GM23338 (cell line): Measurements from ENCODE around the gene TPD52L2. TPM values are rescaled to one million over a fixed set of nuclear protein-coding genes. Genes with fewer than 3 reads are reported as not detected.
A peak's percentile ranks its signal among the peaks of the same experiment; 100 is the strongest.

ENCODE experiments used
- ATAC-seq: fragments of 200-7000 bp; cut with Tn5 transposase; 3 replicates; pipeline ENCODE4 v1.9.1; 2020
- DNase-seq: peaks from one replicate; pipeline ENCODE4 v3.0.0-alpha.2; 2015; ENCODE audit warnings: low spot score
- H2AFZ ChIP-seq: fragments of 200-600 bp; sonication (generic); 2 replicates; pipeline ENCODE4 v1.8.0; 2016; ENCODE audit warnings: antibody characterized with exemption, mild to moderate bottlenecking, moderate library complexity
- H3F3A ChIP-seq: fragments of 200-600 bp; sonication (generic); replicated peaks from 2 replicates; pipeline ENCODE4 v1.8.0; 2017; ENCODE audit warnings: antibody characterized with exemption, mixed run types, low read depth
- H3K27ac ChIP-seq: fragments of 200-600 bp; sonication (generic); 2 replicates; pipeline ENCODE4 v1.6.1; 2016; ENCODE audit warnings: low read depth
- H3K27me3 ChIP-seq: fragments of 200-600 bp; sonication (generic); 2 replicates; pipeline ENCODE4 v1.8.0; 2016; ENCODE audit warnings: mild to moderate bottlenecking, mixed run types, moderate library complexity; ENCODE audit not compliant: insufficient read depth
- H3K36me3 ChIP-seq: fragments of 200-600 bp; sonication (generic); 2 replicates; pipeline ENCODE4 v1.8.0; 2016; ENCODE audit warnings: mild to moderate bottlenecking; ENCODE audit not compliant: insufficient read depth
- H3K4me1 ChIP-seq: fragments of 200-600 bp; sonication (generic); 2 replicates; pipeline ENCODE4 v1.8.0; 2016; ENCODE audit warnings: mild to moderate bottlenecking, moderate library complexity; ENCODE audit not compliant: insufficient read depth
- H3K4me2 ChIP-seq: fragments of 200-600 bp; sonication (generic); 2 replicates; pipeline ENCODE4 v1.7.1; 2017; ENCODE audit warnings: mixed run types
- H3K4me3 ChIP-seq: fragments of 200-600 bp; sonication (generic); 2 replicates; pipeline ENCODE4 v1.6.1; 2016; ENCODE audit warnings: mixed run types
- H3K79me2 ChIP-seq: fragments of 200-600 bp; sonication (generic); replicated peaks from 2 replicates; pipeline ENCODE4 v1.8.0; 2017; ENCODE audit warnings: mild to moderate bottlenecking; ENCODE audit not compliant: insufficient read depth
- H3K9me2 ChIP-seq: fragments of 200-600 bp; sonication (generic); 2 replicates; pipeline ENCODE4 v1.8.0; 2017; ENCODE audit not compliant: insufficient read depth
- H4K20me1 ChIP-seq: fragments of 200-600 bp; sonication (generic); replicated peaks from 2 replicates; pipeline ENCODE4 v1.8.0; 2017; ENCODE audit warnings: mild to moderate bottlenecking; ENCODE audit not compliant: insufficient read depth
- H3K27ac Mint-ChIP-seq: 2 replicates; pipeline ENCODE4 v1.8.0; 2020; ENCODE audit warnings: inconsistent platforms, mild to moderate bottlenecking, moderate library complexity, mixed read lengths
- H3K27me3 Mint-ChIP-seq: 3 replicates; pipeline ENCODE4 v1.8.0; 2022; ENCODE audit warnings: low read depth, mild to moderate bottlenecking, moderate library complexity, mixed read lengths, inconsistent platforms; ENCODE audit not compliant: insufficient read depth, poor library complexity
- H3K36me3 Mint-ChIP-seq: 3 replicates; pipeline ENCODE4 v1.8.0; 2021; ENCODE audit warnings: low read depth, mild to moderate bottlenecking, inconsistent platforms, moderate library complexity, mixed read lengths
- H3K4me1 Mint-ChIP-seq: 3 replicates; pipeline ENCODE4 v1.8.0; 2020; ENCODE audit warnings: mild to moderate bottlenecking, inconsistent platforms, mixed read lengths
- H3K4me3 Mint-ChIP-seq: 3 replicates; pipeline ENCODE4 v1.8.0; 2021; ENCODE audit warnings: moderate library complexity, mild to moderate bottlenecking, inconsistent platforms, mixed read lengths
- H3K9me3 Mint-ChIP-seq: 3 replicates; pipeline ENCODE4 v1.8.0; 2020; ENCODE audit warnings: moderate library complexity, mild to moderate bottlenecking, inconsistent platforms, mixed read lengths
- CREB1 ChIP-seq: fragments of 250-450 bp; sonication (Bioruptor Pico); IDR thresholded peaks from 2 replicates; pipeline ENCODE4 v1.5.0; 2020; ENCODE audit warnings: low read depth, mild to moderate bottlenecking, moderate library complexity
- ETS1 ChIP-seq: IDR thresholded peaks from 2 replicates; pipeline ENCODE4 v1.6.1; 2016; ENCODE audit warnings: antibody characterized with exemption
- JUNB ChIP-seq: IDR thresholded peaks from one replicate; pipeline ENCODE4 v1.6.1; 2016; ENCODE audit warnings: antibody characterized with exemption; ENCODE audit not compliant: unreplicated experiment
- NANOG ChIP-seq: IDR thresholded peaks from 2 replicates; pipeline ENCODE4 v1.6.1; 2016; ENCODE audit warnings: antibody characterized with exemption, borderline replicate concordance
- POLR2AphosphoS5 ChIP-seq: IDR thresholded peaks from 2 replicates; pipeline ENCODE4 v1.6.1; 2016; ENCODE audit warnings: antibody characterized with exemption, low read depth
- STAT1 ChIP-seq: IDR thresholded peaks from one replicate; pipeline ENCODE4 v1.6.1; 2016; ENCODE audit warnings: antibody characterized with exemption; ENCODE audit not compliant: unreplicated experiment
- ZNF331 ChIP-seq: fragments of 250-450 bp; sonication (Bioruptor Pico); IDR thresholded peaks from 2 replicates; pipeline ENCODE4 v1.5.0; 2020; ENCODE audit warnings: low read depth, mild to moderate bottlenecking, moderate library complexity
- polyA plus RNA-seq: library from polyadenylated mRNA; unstranded; fragments of >200 nt; fragmentation: Nextera tagmentation; extraction: Ambion mirVana; gene quantifications from 2 replicates; pipeline ENCODE4 v1.2.1, GENCODE V29; 2016
- total RNA-seq: library from RNA; depleted of rRNA; stranded (reverse); fragments of >200 nt; shearing (Covaris generic); gene quantifications from 2 replicates; pipeline ENCODE4 v1.2.3, GENCODE V29; 2014

Gene TPD52L2
- total and polyA plus RNA-seq, 2 experiments from 2014 or later, result 40.2 to 103 TPM

GRCh38 chr20:63896264-63897105 lies 31.4 kb downstream of the TPD52L2 start:
- Histone ChIP-seq H3K27ac (0 out of 2 replicates have a peak overlapping the region, but pooled peaks have one; percentile 32), H4K20me1 (peaks cover 19% of the 10 kb centered on the region)

DNA sequence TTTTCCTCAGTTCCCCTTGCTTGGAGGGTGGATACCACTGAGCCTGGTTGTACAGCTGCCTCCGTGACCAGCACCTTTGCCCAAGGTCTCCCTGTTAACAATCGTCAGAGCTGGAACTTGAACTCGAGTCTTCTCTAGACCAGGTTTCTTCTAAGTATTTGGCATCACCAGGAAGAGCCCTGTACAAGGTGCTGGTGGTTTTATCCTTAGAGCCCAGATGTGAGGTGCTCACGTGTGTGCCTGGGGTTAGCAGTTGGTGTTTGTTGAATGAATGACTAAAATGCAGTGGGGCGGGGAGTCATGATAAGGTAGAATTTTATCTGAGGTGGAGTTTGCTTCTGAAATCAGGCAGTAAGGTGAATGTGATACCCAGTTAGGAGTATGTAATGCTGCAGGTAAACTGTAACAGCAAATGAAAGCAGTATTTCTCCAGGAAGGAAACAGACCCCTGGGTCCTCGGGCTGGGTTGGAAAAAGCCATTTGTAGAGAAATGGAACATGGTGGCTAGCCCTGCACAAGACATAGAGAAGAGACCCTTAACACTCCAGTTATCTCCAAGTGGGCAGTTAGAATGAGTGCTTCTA lies 33.0 kb downstream of the TPD52L2 start:
- H3K27ac ChIP-seq, result no peak overlapping the region
- peaks cover 68% of the 10 kb centered on the region for H3K79me2 ChIP-seq
- no peak overlapping the region for H2AFZ ChIP-seq
- no peak for ATAC-seq
- H3K36me3 ChIP-seq, result no peaks in the 10 kb centered on the region; the same call in 1 of the 2 replicates
- H3K9me2 ChIP-seq, result no peaks in the 10 kb centered on the region
- H3K27me3 ChIP-seq, result no peaks in the 10 kb centered on the region
- H3K4me1 Mint-ChIP-seq, result peaks cover 16% of the 10 kb centered on the region
- no peaks in the 10 kb centered on the region for H3K9me3 Mint-ChIP-seq
- H3K27me3 Mint-ChIP-seq, result peaks cover 14% of the 10 kb centered on the region
- H3F3A ChIP-seq, result peaks cover 19% of the 10 kb centered on the region
- no peak for TF ChIP-seq CREB1 (CRISPR knock-in tag)
- TF ChIP-seq NANOG, result no peak
- TF ChIP-seq STAT1, result no peak
- no peak for TF ChIP-seq POLR2AphosphoS5
- TF ChIP-seq ZNF331, result no peak
- peaks cover 19% of the 10 kb centered on the region for H4K20me1 ChIP-seq
- H3K4me3 ChIP-seq, result no peak overlapping the region
- no peaks in the 10 kb centered on the region for H3K36me3 Mint-ChIP-seq
- H3K4me1 ChIP-seq, result peaks cover 8% of the 10 kb centered on the region; the same call in 1 of the 2 replicates
- no peak for DNase-seq
- no peak overlapping the region for H3K4me3 Mint-ChIP-seq
- H3K27ac Mint-ChIP-seq, result peak overlapping the region; percentile 20; the same call in 1 of the 2 replicates
- no peak overlapping the region for H3K4me2 ChIP-seq

More at GRCh38 chr20:63896264-63897105, 31.4 kb downstream of the TPD52L2 start:
- TF ChIP-seq JUNB, result no peak
- TF ChIP-seq POLR2AphosphoS5, result no peak
- TF ChIP-seq ZNF331, result no peak
- Histone ChIP-seq H3K4me2 (peak overlapping the region; percentile 81), H3K79me2 (peaks cover 55% of the 10 kb centered on the region), H3K4me3 (peak overlapping the region; percentile 66), H3K4me1 (peaks cover 8% of the 10 kb centered on the region; the same call in 1 of the 2 replicates), H3K27me3 (no peaks in the 10 kb centered on the region), H3K36me3 (no peaks in the 10 kb centered on the region; the same call in 1 of the 2 replicates), H3K9me2 (no peaks in the 10 kb centered on the region), H2AFZ (no peak overlapping the region), H3F3A (peaks cover 18% of the 10 kb centered on the region)
- ATAC-seq, result peak; percentile 23
- Mint-ChIP-seq H3K36me3 (0 out of 3 replicates have a peak, but pooled peaks cover 2% of the 10 kb centered on the region), H3K27ac (no peak overlapping the region), H3K9me3 (no peaks in the 10 kb centered on the region), H3K27me3 (peaks cover 14% of the 10 kb centered on the region), H3K4me3 (peak overlapping the region; percentile 86), H3K4me1 (peaks cover 16% of the 10 kb centered on the region)
- DNase-seq, result peak; percentile 26

GRCh38 chr20:63898882-63899558 lies 34.0 kb downstream of the TPD52L2 start:
- DNase-seq (no peak), ATAC-seq (no peak)
- peaks cover 13% of the 10 kb centered on the region for H3K27me3 Mint-ChIP-seq
- peaks cover 13% of the 10 kb centered on the region; the same call in 1 of the 2 replicates for H3F3A ChIP-seq
- no peaks in the 10 kb centered on the region for H3K9me3 Mint-ChIP-seq
- no peak overlapping the region for H3K4me3 Mint-ChIP-seq
- H3K4me3 ChIP-seq, result no peak overlapping the region
- no peaks in the 10 kb centered on the region for H3K9me2 ChIP-seq
- H3K27ac ChIP-seq, result no peak overlapping the region
- H3K4me2 ChIP-seq, result no peak overlapping the region
- H3K4me1 Mint-ChIP-seq, result peaks cover 14% of the 10 kb centered on the region
- H3K36me3 ChIP-seq, result no peaks in the 10 kb centered on the region
- H3K36me3 Mint-ChIP-seq, result no peaks in the 10 kb centered on the region
- H3K27me3 ChIP-seq, result no peaks in the 10 kb centered on the region
- H4K20me1 ChIP-seq, result peaks cover 12% of the 10 kb centered on the region
- peaks cover 5% of the 10 kb centered on the region; the same call in 1 of the 2 replicates for H3K4me1 ChIP-seq
- H3K79me2 ChIP-seq, result peaks cover 77% of the 10 kb centered on the region
- no peak overlapping the region for H3K27ac Mint-ChIP-seq
- no peak overlapping the region for H2AFZ ChIP-seq
- no peak for TF ChIP-seq ETS1
